GM12878 (cell line): ENCODE results near the gene RIT1. TPM values are rescaled to one million over a fixed set of nuclear protein-coding genes. Genes with fewer than 3 reads are reported as not detected.

ENCODE experiments used
- ATAC-seq: fragments of 200-7000 bp; cut with Tn5 transposase; 3 replicates; pipeline ENCODE4 v1.9.1; 2020; ENCODE audit warnings: mild to moderate bottlenecking, moderate library complexity
- BruUV-seq: library from RNA; stranded (reverse); fragments of 400-500 nt; replicated peaks from 2 replicates; lab custom pipeline; 2021; lab: Mats Ljungman, UMichigan
- CTCF ChIA-PET: fragments of 300-600 bp; sonication (Branson Sonifier 250); formaldehyde crosslinking; extraction: SDS; loops from one replicate; lab custom pipeline; 2021; ENCODE audit warnings: inconsistent platforms; lab: Yijun Ruan, JAX
- POLR2A ChIA-PET: fragments of 350-600 bp; formaldehyde crosslinking; extraction: SDS; loops from one replicate; lab custom pipeline; 2021; ENCODE audit warnings: inconsistent platforms; lab: Charles Lee
- RAD21 ChIA-PET: fragments of 300-600 bp; sonication (Branson Sonifier 250); formaldehyde crosslinking; loops from one replicate; lab custom pipeline; 2023; ENCODE audit warnings: antibody characterized with exemption; ENCODE audit not compliant: unreplicated experiment; lab: Charles Lee
- SMC1A ChIA-PET: fragments of 300-600 bp; sonication (Branson Sonifier 250); formaldehyde crosslinking; loops from one replicate; lab custom pipeline; 2023; ENCODE audit not compliant: unreplicated experiment, uncharacterized antibody; lab: Charles Lee
- DNase-seq: peaks from one replicate; pipeline ENCODE4 v3.0.0-alpha.2; 2011; ENCODE audit warnings: low read depth, low spot score
- FAIRE-seq: peaks from 3 replicates; lab custom pipeline; 2011; peaks lifted over from hg19 to GRCh38; lab: Jason Lieb, UNC
- H2AFZ ChIP-seq: 2 replicates; pipeline ENCODE4 v1.6.0; 2011; ENCODE audit warnings: low read depth, low read length, control low read depth; ENCODE audit not compliant: control insufficient read depth
- H3K27ac ChIP-seq: 2 replicates; pipeline ENCODE4 v1.5.1; 2011; ENCODE audit warnings: control low read depth; ENCODE audit not compliant: control insufficient read depth, insufficient read depth
- H3K27me3 ChIP-seq, 2 experiments: replicated peaks in 1 of 2; 2 replicates each; pipeline versions ENCODE4 v1.6.0 to v1.6.1; 2011; ENCODE audit warnings: low read length in 1 of 2; ENCODE audit not compliant: control insufficient read depth in 2 of 2, insufficient read depth in 2 of 2
- H3K36me3 ChIP-seq, 2 experiments: 2 replicates each; pipeline ENCODE4 v1.5.1; 2011; ENCODE audit warnings: low read length in 1 of 2; ENCODE audit not compliant: control insufficient read depth in 2 of 2, insufficient read depth in 2 of 2
- H3K4me1 ChIP-seq: 2 replicates; pipeline ENCODE4 v1.6.1; 2011; ENCODE audit warnings: mild to moderate bottlenecking, low read length, moderate library complexity, mixed read lengths; ENCODE audit not compliant: control insufficient read depth, insufficient read depth
- H3K4me2 ChIP-seq: 2 replicates; pipeline ENCODE4 v1.6.0; 2011; ENCODE audit warnings: control low read depth; ENCODE audit not compliant: control insufficient read depth, insufficient read depth
- H3K4me3 ChIP-seq: fragments of 200-600 bp; sonication (generic); 2 replicates; pipeline ENCODE4 v1.5.1; 2016
- H3K79me2 ChIP-seq: 2 replicates; pipeline ENCODE4 v1.6.0; 2011; ENCODE audit warnings: low read length; ENCODE audit not compliant: control insufficient read depth, insufficient read depth
- H3K9ac ChIP-seq: 2 replicates; pipeline ENCODE4 v1.8.0; 2011; ENCODE audit warnings: low read length, control low read depth, mixed read lengths; ENCODE audit not compliant: control insufficient read depth, insufficient read depth
- H3K9me3 ChIP-seq: replicated peaks from 3 replicates; pipeline ENCODE4 v1.5.1; 2011; ENCODE audit warnings: mild to moderate bottlenecking, low read length; ENCODE audit not compliant: control insufficient read depth, insufficient read depth
- H4K20me1 ChIP-seq: 2 replicates; pipeline ENCODE4 v1.6.0; 2011; ENCODE audit not compliant: control insufficient read depth, insufficient read depth
- CHD4 ChIP-seq: fragments of 200-600 bp; sonication (generic); IDR thresholded peaks from 2 replicates; pipeline ENCODE4 v1.6.1; 2016; ENCODE audit warnings: mild to moderate bottlenecking
- E2F8 ChIP-seq: fragments of 450-650 bp; IDR thresholded peaks from 2 replicates; pipeline ENCODE4 v1.6.1; 2018; ENCODE audit warnings: mild to moderate bottlenecking, low read depth, moderate library complexity; ENCODE audit not compliant: partially characterized antibody
- ETV6 ChIP-seq, 2 experiments: fragments of 450-650 bp in 1 of 2; IDR thresholded peaks in 1 of 2; conservative IDR thresholded peaks in 1 of 2; 2 replicates each; pipeline ENCODE4 v1.6.1; 2014; ENCODE audit warnings: antibody characterized with exemption in 1 of 2, borderline replicate concordance in 1 of 2, low read depth in 1 of 2, mild to moderate bottlenecking in 1 of 2, moderate library complexity in 1 of 2
- IRF4 ChIP-seq: IDR thresholded peaks from 2 replicates; pipeline ENCODE4 v1.6.1; 2011; ENCODE audit warnings: low read depth, low read length
- MEF2A ChIP-seq: IDR thresholded peaks from 2 replicates; pipeline ENCODE4 v1.6.1; 2011; ENCODE audit warnings: low read depth, mild to moderate bottlenecking, low read length, moderate library complexity; ENCODE audit not compliant: insufficient read depth
- MLLT1 ChIP-seq: fragments of 450-650 bp; IDR thresholded peaks from 2 replicates; pipeline ENCODE4 v1.6.1; 2016; ENCODE audit warnings: mild to moderate bottlenecking
- NFYA ChIP-seq: IDR thresholded peaks from 2 replicates; pipeline ENCODE4 v1.6.1; 2011; ENCODE audit warnings: low read depth, mild to moderate bottlenecking, low read length, improper control_type of control experiment, borderline replicate concordance
- PAX8 ChIP-seq: fragments of 450-650 bp; IDR thresholded peaks from 2 replicates; pipeline ENCODE4 v1.6.1; 2017; ENCODE audit warnings: mild to moderate bottlenecking, moderate library complexity
- SMARCA5 ChIP-seq: fragments of 450-650 bp; IDR thresholded peaks from 2 replicates; pipeline ENCODE4 v1.6.1; 2017; ENCODE audit warnings: mild to moderate bottlenecking
- ZNF622 ChIP-seq: fragments of 450-650 bp; IDR thresholded peaks from 2 replicates; pipeline ENCODE4 v1.6.1; 2017; ENCODE audit warnings: mild to moderate bottlenecking, inconsistent platforms
- WGBS: methylation state at CpG from one replicate; pipeline ENCODE4 v1.1.6; 2016; ENCODE audit warnings: low lambda C conversion rate; ENCODE audit not compliant: insufficient replicate concordance, insufficient coverage; ENCODE audit errors: missing lambda C conversion rate; 5-methylcytosine and 5-hydroxymethylcytosine counted together
- in situ Hi-C: fragments of 300-500 bp; cut with MboI; formaldehyde crosslinking; loops from 9 replicates; pipeline ENCODE4 v1.14.3; 2018; ENCODE audit warnings: mixed read lengths
- intact Hi-C: fragments of 100-400 bp; cut with micrococcal nuclease; formaldehyde crosslinking; loops from one replicate; pipeline ENCODE4 v1.14.2; 2022; ENCODE audit not compliant: unreplicated experiment
- polyA plus RNA-seq, 11 experiments: library from polyadenylated mRNA; depleted of rRNA in 4 of 11; unstranded in 6 of 11; stranded (reverse) in 5 of 11; fragments of >200 nt; fragmentation: Nextera tagmentation in 4 of 11; fragmentation: Illumina TruSeq in 1 of 11; extraction: Ambion mirVana in 4 of 11; extraction: Trizol in 1 of 11; gene quantifications; 1 replicate in 1 of 11; 2 replicates in 10 of 11; pipeline versions ENCODE4 v1.2.1 to v1.2.3, GENCODE V29; 2011 to 2016; ENCODE audit warnings: inconsistent platforms in 2 of 11, missing spikeins in 2 of 11, low read depth in 1 of 11
- total RNA-seq, 4 experiments: library from RNA; depleted of rRNA in 3 of 4; stranded (reverse); fragments of >200 nt in 3 of 4; fragmentation: Illumina TruSeq in 1 of 4; extraction: Trizol in 1 of 4; gene quantifications; 2 replicates each; pipeline versions ENCODE4 v1.2.1 to v1.2.3, GENCODE V29; 2013 to 2021
- TF ChIP-seq, protein P1 (sequence below): IDR thresholded peaks from 2 replicates; pipeline ENCODE4 v1.6.1; 2011; ENCODE audit warnings: low read depth, low read length, improper control_type of control experiment, borderline replicate concordance
- TF ChIP-seq, protein P2 (sequence below), 3 experiments: IDR thresholded peaks in 2 of 3; conservative IDR thresholded peaks in 1 of 3; 2 replicates each; pipeline ENCODE4 v1.5.1; 2011; ENCODE audit warnings: low read depth in 3 of 3, low read length in 3 of 3, mild to moderate bottlenecking in 3 of 3, control low read depth in 2 of 3, moderate library complexity in 2 of 3, inconsistent platforms in 1 of 3, mixed read lengths in 1 of 3; ENCODE audit not compliant: control insufficient read depth in 2 of 3, insufficient read depth in 1 of 3; ENCODE audit errors: extremely low read depth in 1 of 3

RIT1 gene
- total and polyA plus RNA-seq, 10 of the 15 experiments (the other 5 are each of a cell fraction or from before 2014, with no cell fraction given) = 6.8 to 61.5 (median 13.7) TPM

GRCh38 chr1:155856257-155856974 lies 54.7 kb downstream of the RIT1 start:
- Histone ChIP-seq H2AFZ (peak overlapping the region; percentile 79), H3K4me3 (peak overlapping the region; percentile 83)
- peak; percentile 61 for TF ChIP-seq MLLT1
- TF ChIP-seq, protein P1, sequence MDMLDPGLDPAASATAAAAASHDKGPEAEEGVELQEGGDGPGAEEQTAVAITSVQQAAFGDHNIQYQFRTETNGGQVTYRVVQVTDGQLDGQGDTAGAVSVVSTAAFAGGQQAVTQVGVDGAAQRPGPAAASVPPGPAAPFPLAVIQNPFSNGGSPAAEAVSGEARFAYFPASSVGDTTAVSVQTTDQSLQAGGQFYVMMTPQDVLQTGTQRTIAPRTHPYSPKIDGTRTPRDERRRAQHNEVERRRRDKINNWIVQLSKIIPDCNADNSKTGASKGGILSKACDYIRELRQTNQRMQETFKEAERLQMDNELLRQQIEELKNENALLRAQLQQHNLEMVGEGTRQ = no peak
- no peak for TF ChIP-seq ETV6 (conservative IDR thresholded peaks at IDR 0.05 in 1 of 2, IDR thresholded peaks at IDR 0.05 in 1 of 2; ENCODE audit: borderline replicate concordance in 1 of 2, low read depth in 1 of 2)
- TF ChIP-seq E2F8 = no peak
- TF ChIP-seq PAX8 = peak; percentile 72; the same call in 1 of the 2 replicates
- TF ChIP-seq SMARCA5 = no peak
- no peak for TF ChIP-seq IRF4
- no peak for TF ChIP-seq ZNF622
- no peak for TF ChIP-seq MEF2A
- no peak for TF ChIP-seq NFYA
- no peak for TF ChIP-seq CHD4
- TF ChIP-seq, protein P2, sequence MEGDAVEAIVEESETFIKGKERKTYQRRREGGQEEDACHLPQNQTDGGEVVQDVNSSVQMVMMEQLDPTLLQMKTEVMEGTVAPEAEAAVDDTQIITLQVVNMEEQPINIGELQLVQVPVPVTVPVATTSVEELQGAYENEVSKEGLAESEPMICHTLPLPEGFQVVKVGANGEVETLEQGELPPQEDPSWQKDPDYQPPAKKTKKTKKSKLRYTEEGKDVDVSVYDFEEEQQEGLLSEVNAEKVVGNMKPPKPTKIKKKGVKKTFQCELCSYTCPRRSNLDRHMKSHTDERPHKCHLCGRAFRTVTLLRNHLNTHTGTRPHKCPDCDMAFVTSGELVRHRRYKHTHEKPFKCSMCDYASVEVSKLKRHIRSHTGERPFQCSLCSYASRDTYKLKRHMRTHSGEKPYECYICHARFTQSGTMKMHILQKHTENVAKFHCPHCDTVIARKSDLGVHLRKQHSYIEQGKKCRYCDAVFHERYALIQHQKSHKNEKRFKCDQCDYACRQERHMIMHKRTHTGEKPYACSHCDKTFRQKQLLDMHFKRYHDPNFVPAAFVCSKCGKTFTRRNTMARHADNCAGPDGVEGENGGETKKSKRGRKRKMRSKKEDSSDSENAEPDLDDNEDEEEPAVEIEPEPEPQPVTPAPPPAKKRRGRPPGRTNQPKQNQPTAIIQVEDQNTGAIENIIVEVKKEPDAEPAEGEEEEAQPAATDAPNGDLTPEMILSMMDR (IDR thresholded peaks at IDR 0.05 in 2 of 3, conservative IDR thresholded peaks at IDR 0.05 in 1 of 3; ENCODE audit: control insufficient read depth in 2 of 3, extremely low read depth in 1 of 3, insufficient read depth in 1 of 3, low read depth in 3 of 3, low read length in 3 of 3) = no peak

More at GRCh38 chr1:155856257-155856974, 54.7 kb downstream of the RIT1 start:
- no peak for FAIRE-seq
- Histone ChIP-seq H3K9me3 (no peaks in the 10 kb centered on the region), H3K36me3 (peaks cover 0 to 7% of the 10 kb centered on the region in 2 experiments; a peak in 2 of 4 replicates), H3K27me3 (no peaks in the 10 kb centered on the region), H3K4me2 (peak overlapping the region; percentile 72), H3K27ac (peak overlapping the region; percentile 84), H3K9ac (peak overlapping the region; percentile 95), H3K79me2 (peaks cover 22% of the 10 kb centered on the region), H3K4me1 (peaks cover 15% of the 10 kb centered on the region), H4K20me1 (no peaks in the 10 kb centered on the region)
- SMC1A ChIA-PET = interaction anchor here (0.5 to 6.6 kb wide), 11 partner anchors 15 to 1958 kb away, joined by 3 to 29 read pairs (median 4); no protein-coding TSS in a partner anchor
- 52% methylated on average over 18 of the region's 20 CpGs for WGBS
- intact Hi-C loops = loop anchor here (2.0 to 10.0 kb wide), 3 partner anchors 78 to 198 kb away; partner anchors contain the start of genes KHDC4, LAMTOR2 and UBQLN4
- DNase-seq = no peak
- POLR2A ChIA-PET = interaction anchor here (0.6 to 2.1 kb wide), 12 partner anchors 9 to 872 kb away, joined by 3 to 7 read pairs (median 3); partner anchors contain the start of genes ARHGEF2 and KHDC4
- CTCF ChIA-PET = interaction anchor here (0.7 to 1.7 kb wide), 4 partner anchors 9 to 210 kb away, joined by 3 to 4 read pairs (median 4); no protein-coding TSS in a partner anchor
- BruUV-seq = TSS peak; percentile 81
- RAD21 ChIA-PET = interaction anchor here (0.7 to 1.7 kb wide), 4 partner anchors 8 to 172 kb away, joined by 3 to 5 read pairs (median 3); no protein-coding TSS in a partner anchor
- in situ Hi-C loops = no loop called here
- ATAC-seq = no peak
